Karpas-422 (cell line): ENCODE results near the gene TTLL9. TPM values are rescaled to one million over a fixed set of nuclear protein-coding genes. Genes with fewer than 3 reads are reported as not detected.
"Not testable (repeated sequence)": the region's sequence is repeated elsewhere in the genome, so short reads cannot be mapped to it uniquely, and the experiment has no call there.

ENCODE experiments used
- DNase-seq: peaks from one replicate; pipeline ENCODE4 v3.0.0-alpha.2; 2015
- H2AFZ ChIP-seq: fragments of 200-600 bp; sonication (generic); 2 replicates; pipeline ENCODE4 v1.6.1; 2014; ENCODE audit warnings: antibody characterized with exemption, low read length, mixed read lengths
- H3K27ac ChIP-seq: fragments of 200-600 bp; sonication (generic); 2 replicates; pipeline ENCODE4 v1.5.1; 2014; ENCODE audit warnings: mild to moderate bottlenecking, low read length, moderate library complexity
- H3K27me3 ChIP-seq: fragments of 200-600 bp; sonication (generic); 2 replicates; pipeline ENCODE4 v1.6.1; 2014; ENCODE audit warnings: low read length, mixed read lengths
- H3K36me3 ChIP-seq: fragments of 200-600 bp; sonication (generic); 2 replicates; pipeline ENCODE4 v1.6.1; 2014; ENCODE audit warnings: low read length, mixed read lengths; ENCODE audit not compliant: insufficient read depth
- H3K4me1 ChIP-seq: fragments of 200-600 bp; sonication (generic); 2 replicates; pipeline ENCODE4 v1.6.1; 2014; ENCODE audit warnings: mild to moderate bottlenecking, low read length, mixed read lengths
- H3K4me2 ChIP-seq: fragments of 200-600 bp; sonication (generic); 2 replicates; pipeline ENCODE4 v1.6.1; 2014; ENCODE audit warnings: low read length, low read depth, mild to moderate bottlenecking; ENCODE audit not compliant: poor library complexity, severe bottlenecking
- H3K4me3 ChIP-seq: fragments of 200-600 bp; sonication (generic); 2 replicates; pipeline ENCODE4 v1.5.1; 2014; ENCODE audit warnings: mild to moderate bottlenecking, antibody characterized with exemption, low read length, mixed read lengths
- H3K79me2 ChIP-seq: fragments of 200-600 bp; sonication (generic); 2 replicates; pipeline ENCODE4 v1.6.1; 2014; ENCODE audit warnings: mild to moderate bottlenecking, low read length, mixed read lengths
- H3K9ac ChIP-seq: fragments of 200-600 bp; sonication (generic); 2 replicates; pipeline ENCODE4 v1.6.0; 2014; ENCODE audit warnings: low read length
- H3K9me2 ChIP-seq: fragments of 200-600 bp; sonication (generic), shearing (Covaris generic); replicated peaks from 2 replicates; pipeline ENCODE4 v1.6.0; 2014; ENCODE audit warnings: mild to moderate bottlenecking, low read length, moderate library complexity; ENCODE audit not compliant: insufficient read depth
- H3K9me3 ChIP-seq: fragments of 300-700, 200-600 bp; sonication (generic); 2 replicates; pipeline ENCODE4 v1.6.1; 2014; ENCODE audit warnings: low read length, mixed read lengths
- H4K20me1 ChIP-seq: fragments of 200-600 bp; sonication (generic); 2 replicates; pipeline ENCODE4 v1.6.1; 2014; ENCODE audit warnings: mild to moderate bottlenecking, antibody characterized with exemption, low read length, low read depth; ENCODE audit not compliant: insufficient read depth
- total RNA-seq: library from RNA; depleted of rRNA; stranded (reverse); fragments of >200 nt; shearing (Covaris generic); gene quantifications from 2 replicates; pipeline ENCODE4 v1.2.3, GENCODE V29; 2014; ENCODE audit warnings: low replicate concordance

The TTLL9 gene
- total RNA-seq, 1 experiment from 2014 or later, result not detected

GRCh38 chr20:31922588-31922987, 52.2 kb downstream of the TTLL9 start:
- Histone ChIP-seq H4K20me1 (no peaks in the 10 kb centered on the region), H3K36me3 (no peaks in the 10 kb centered on the region), H3K27ac (no peak overlapping the region), H3K79me2 (no peaks in the 10 kb centered on the region), H3K27me3 (no peaks in the 10 kb centered on the region), H3K9me3 (no peaks in the 10 kb centered on the region), H3K9me2 (no peaks in the 10 kb centered on the region), H3K9ac (no peak overlapping the region), H2AFZ (no peak overlapping the region), H3K4me2 (no peak overlapping the region), H3K4me1 (peaks cover 7% of the 10 kb centered on the region), H3K4me3 (no peak overlapping the region)
- no peak for DNase-seq

DNA sequence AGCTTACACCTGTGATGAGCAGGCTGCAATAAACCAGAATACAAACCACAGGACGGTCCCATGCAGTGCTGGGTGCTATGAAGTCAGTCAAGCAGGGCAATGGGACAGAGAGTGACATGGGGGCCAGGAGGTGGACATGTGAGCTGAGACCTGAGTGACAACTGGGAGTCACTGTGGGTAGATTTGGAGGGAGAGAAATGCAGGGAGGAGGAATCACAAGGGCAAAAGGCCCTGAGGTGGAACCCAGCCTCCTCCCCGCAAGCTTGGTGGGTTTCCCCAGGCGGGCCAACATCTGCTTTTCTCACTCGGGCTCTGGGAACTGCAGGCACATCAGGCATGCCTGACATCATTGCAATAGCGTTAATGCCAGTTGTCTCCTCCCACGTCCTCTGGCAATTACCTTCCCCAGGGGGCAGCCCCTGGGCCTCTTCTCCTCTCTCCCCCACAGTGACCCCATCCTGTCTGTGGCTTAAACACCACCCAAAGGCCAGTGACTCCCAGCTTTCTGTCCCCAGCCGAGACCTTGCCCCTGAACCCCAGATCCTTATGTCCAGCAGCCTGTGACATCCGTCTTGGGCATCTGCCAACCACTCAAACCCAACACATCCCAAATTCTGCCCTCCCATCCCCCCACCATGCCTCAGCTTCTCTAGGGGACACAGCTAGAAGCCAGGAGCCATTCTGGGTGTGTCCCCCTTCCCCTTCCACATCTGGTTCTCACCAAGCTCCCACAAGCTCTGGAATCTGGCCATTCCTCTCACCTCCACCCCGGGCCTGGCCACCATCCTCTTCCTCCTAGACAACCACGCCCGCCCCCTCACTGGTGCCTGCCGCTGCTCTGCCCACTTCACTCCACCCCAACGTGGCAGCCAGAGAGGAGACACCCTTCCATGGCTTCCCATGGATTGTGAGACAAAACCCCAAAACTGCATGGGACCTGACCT, 53.2 kb downstream of the TTLL9 start:
- H3K27me3 ChIP-seq, result no peaks in the 10 kb centered on the region
- no peak for DNase-seq
- H3K9me3 ChIP-seq, result no peaks in the 10 kb centered on the region
- no peak overlapping the region for H2AFZ ChIP-seq
- H3K4me3 ChIP-seq, result no peak overlapping the region
- no peaks in the 10 kb centered on the region for H3K9me2 ChIP-seq
- no peaks in the 10 kb centered on the region for H3K36me3 ChIP-seq
- H3K4me2 ChIP-seq, result no peak overlapping the region
- H3K9ac ChIP-seq, result no peak overlapping the region
- peaks cover 7% of the 10 kb centered on the region for H3K4me1 ChIP-seq
- no peak overlapping the region for H3K27ac ChIP-seq
- H3K79me2 ChIP-seq, result no peaks in the 10 kb centered on the region
- no peaks in the 10 kb centered on the region for H4K20me1 ChIP-seq

DNA sequence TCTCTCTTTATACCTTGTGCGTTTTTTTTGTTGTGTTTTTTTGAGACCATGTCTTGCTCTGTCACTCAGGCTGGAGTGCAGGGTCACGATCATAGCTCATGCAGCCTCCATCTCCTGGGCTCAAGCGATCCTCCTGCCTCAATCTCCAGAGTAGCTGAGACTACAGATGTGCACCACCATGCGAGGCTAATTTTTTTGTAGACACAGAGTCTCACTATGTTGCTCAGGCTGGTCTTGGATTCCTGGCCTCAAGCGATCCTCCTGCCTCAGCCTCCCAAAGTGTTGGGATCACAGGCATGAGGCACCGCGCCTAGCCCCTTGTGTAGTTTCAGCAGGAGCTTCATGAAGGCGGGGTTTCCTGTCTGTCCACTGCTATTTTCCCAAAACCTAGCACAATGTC, 54.1 kb downstream of the TTLL9 start:
- no peak overlapping the region for H3K27ac ChIP-seq
- H3K9me3 ChIP-seq, result no peaks in the 10 kb centered on the region
- no peaks in the 10 kb centered on the region for H3K36me3 ChIP-seq
- no peak for DNase-seq
- H3K4me2 ChIP-seq, result no peak overlapping the region
- H3K9me2 ChIP-seq, result no peaks in the 10 kb centered on the region
- no peaks in the 10 kb centered on the region for H3K27me3 ChIP-seq
- no peak overlapping the region for H3K4me3 ChIP-seq
- peaks cover 4% of the 10 kb centered on the region for H3K4me1 ChIP-seq
- H2AFZ ChIP-seq, result no peak overlapping the region
- no peaks in the 10 kb centered on the region for H3K79me2 ChIP-seq
- H3K9ac ChIP-seq, result no peak overlapping the region
- H4K20me1 ChIP-seq, result no peaks in the 10 kb centered on the region

DNA sequence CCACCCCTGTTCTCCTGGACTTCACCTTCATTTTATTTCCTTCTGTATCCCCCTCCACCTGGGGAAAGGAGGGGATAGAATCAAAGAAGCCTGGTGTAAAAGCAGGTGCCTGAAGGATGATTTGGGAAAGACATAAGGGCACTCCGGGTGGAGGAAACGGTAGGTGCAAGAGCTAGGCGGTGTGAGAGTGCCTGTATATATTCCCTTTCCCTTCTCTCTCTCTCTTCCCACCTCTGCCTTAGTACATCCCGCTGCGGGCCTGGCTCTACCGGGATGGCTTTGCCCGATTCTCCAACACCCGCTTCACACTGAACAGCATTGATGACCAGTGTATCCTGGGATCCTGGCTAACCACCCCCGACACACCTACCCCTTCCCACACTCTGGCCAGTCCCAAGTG, 55.2 kb downstream of the TTLL9 start:
- Histone ChIP-seq H3K4me3 (no peak overlapping the region), H3K9me2 (no peaks in the 10 kb centered on the region), H2AFZ (no peak overlapping the region), H3K27me3 (no peaks in the 10 kb centered on the region), H3K4me1 (no peaks in the 10 kb centered on the region), H3K4me2 (no peak overlapping the region), H3K27ac (no peak overlapping the region), H3K79me2 (no peaks in the 10 kb centered on the region), H3K9me3 (no peaks in the 10 kb centered on the region), H4K20me1 (no peaks in the 10 kb centered on the region), H3K9ac (no peak overlapping the region), H3K36me3 (no peaks in the 10 kb centered on the region)
- no peak for DNase-seq

- Histone ChIP-seq H3K9ac (no peak overlapping the region), H3K9me3 (no peaks in the 10 kb centered on the region), H4K20me1 (no peaks in the 10 kb centered on the region), H3K27me3 (no peaks in the 10 kb centered on the region), H3K27ac (no peak overlapping the region), H3K9me2 (no peaks in the 10 kb centered on the region), H3K36me3 (no peaks in the 10 kb centered on the region), H2AFZ (no peak overlapping the region), H3K4me2 (no peak overlapping the region), H3K4me1 (no peaks in the 10 kb centered on the region), H3K4me3 (no peak overlapping the region), H3K79me2 (no peaks in the 10 kb centered on the region)
- DNase-seq, result no peak
These were observed 56.1 kb downstream of the TTLL9 start for GRCh38 chr20:31926493-31926892.

DNA sequence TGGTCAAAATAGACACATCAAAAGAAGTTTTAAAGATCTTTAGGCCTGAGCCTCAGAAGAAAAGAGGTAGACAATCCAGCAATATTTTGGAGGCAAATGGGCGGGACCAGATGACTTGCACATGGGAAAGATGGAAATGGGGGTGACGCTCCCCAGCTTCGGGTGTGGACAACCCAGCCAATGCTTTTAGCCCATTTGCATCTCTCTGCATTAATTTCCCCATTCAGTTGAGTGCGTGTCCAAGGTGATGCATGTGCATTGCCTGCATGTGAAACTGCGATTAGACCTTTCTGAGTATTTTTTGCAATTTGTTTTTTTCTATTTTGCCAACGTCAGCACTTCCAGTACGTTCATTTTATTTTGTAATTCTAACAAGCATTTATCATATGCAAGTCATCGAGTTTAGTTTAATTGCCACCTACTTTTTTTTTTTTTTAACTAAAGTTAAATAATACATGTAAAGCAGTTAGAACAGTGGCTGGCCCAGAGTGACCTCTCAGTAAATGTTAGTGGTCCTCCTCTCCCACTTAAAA, 57.3 kb downstream of the TTLL9 start:
- H3K9ac ChIP-seq, result no peak overlapping the region
- H3K4me1 ChIP-seq, result no peaks in the 10 kb centered on the region
- DNase-seq, result no peak
- no peaks in the 10 kb centered on the region for H3K9me2 ChIP-seq
- H3K9me3 ChIP-seq, result no peaks in the 10 kb centered on the region
- no peak overlapping the region for H3K27ac ChIP-seq
- H3K36me3 ChIP-seq, result no peaks in the 10 kb centered on the region
- H3K79me2 ChIP-seq, result no peaks in the 10 kb centered on the region
- H4K20me1 ChIP-seq, result no peaks in the 10 kb centered on the region
- H2AFZ ChIP-seq, result no peak overlapping the region
- no peak overlapping the region for H3K4me3 ChIP-seq
- H3K4me2 ChIP-seq, result no peak overlapping the region
- no peaks in the 10 kb centered on the region for H3K27me3 ChIP-seq

GRCh38 chr20:31929631-31930030, 59.2 kb downstream of the TTLL9 start:
- H3K79me2 ChIP-seq, H3K9me3 ChIP-seq, H3K27ac ChIP-seq, H2AFZ ChIP-seq, DNase-seq, H3K27me3 ChIP-seq, H3K4me2 ChIP-seq, H3K4me1 ChIP-seq, H4K20me1 ChIP-seq, H3K36me3 ChIP-seq, H3K4me3 ChIP-seq, H3K9me2 ChIP-seq, H3K9ac ChIP-seq: not testable (repeated sequence)

- Histone ChIP-seq H3K4me3 (no peak overlapping the region), H3K36me3 (no peaks in the 10 kb centered on the region), H2AFZ (no peak overlapping the region), H3K9me2 (no peaks in the 10 kb centered on the region), H3K9me3 (no peaks in the 10 kb centered on the region), H3K4me2 (no peak overlapping the region), H3K79me2 (no peaks in the 10 kb centered on the region), H4K20me1 (no peaks in the 10 kb centered on the region), H3K27me3 (no peaks in the 10 kb centered on the region), H3K27ac (no peak overlapping the region), H3K9ac (no peak overlapping the region), H3K4me1 (no peaks in the 10 kb centered on the region)
- DNase-seq, result no peak
These were observed 60.3 kb downstream of the TTLL9 start for GRCh38 chr20:31930779-31931178.
